Mucosa of stomach (tissue), 1 donor: Measurements from ENCODE around the gene KMT2C.
"Not testable (repeated sequence)": the region's sequence is repeated elsewhere in the genome, so short reads cannot be mapped to it uniquely, and the experiment has no call there.

Experiments used
- H3K27me3 ChIP-seq: one replicate; pipeline ENCODE4 v1.7.0; 2013; ENCODE audit warnings: mild to moderate bottlenecking, low read length; ENCODE audit not compliant: control insufficient read depth, insufficient read depth
- H3K36me3 ChIP-seq: one replicate; pipeline ENCODE4 v1.7.0; 2013; ENCODE audit warnings: low read length; ENCODE audit not compliant: control insufficient read depth, insufficient read depth
- H3K4me1 ChIP-seq: one replicate; pipeline ENCODE4 v1.7.0; 2013; ENCODE audit warnings: mild to moderate bottlenecking, low read length; ENCODE audit not compliant: control insufficient read depth, insufficient read depth
- H3K4me3 ChIP-seq: one replicate; pipeline ENCODE4 v1.7.0; 2013; ENCODE audit warnings: low read length
- H3K9ac ChIP-seq: one replicate; pipeline ENCODE4 v1.7.0; 2013; ENCODE audit warnings: mild to moderate bottlenecking, low read length, moderate library complexity
- H3K9me3 ChIP-seq: one replicate; pipeline ENCODE4 v1.7.0; 2013; ENCODE audit warnings: mild to moderate bottlenecking, low read length, moderate library complexity; ENCODE audit not compliant: control insufficient read depth
- donor health status: Pancreatic carcinoma.

The KMT2C gene

DNA sequence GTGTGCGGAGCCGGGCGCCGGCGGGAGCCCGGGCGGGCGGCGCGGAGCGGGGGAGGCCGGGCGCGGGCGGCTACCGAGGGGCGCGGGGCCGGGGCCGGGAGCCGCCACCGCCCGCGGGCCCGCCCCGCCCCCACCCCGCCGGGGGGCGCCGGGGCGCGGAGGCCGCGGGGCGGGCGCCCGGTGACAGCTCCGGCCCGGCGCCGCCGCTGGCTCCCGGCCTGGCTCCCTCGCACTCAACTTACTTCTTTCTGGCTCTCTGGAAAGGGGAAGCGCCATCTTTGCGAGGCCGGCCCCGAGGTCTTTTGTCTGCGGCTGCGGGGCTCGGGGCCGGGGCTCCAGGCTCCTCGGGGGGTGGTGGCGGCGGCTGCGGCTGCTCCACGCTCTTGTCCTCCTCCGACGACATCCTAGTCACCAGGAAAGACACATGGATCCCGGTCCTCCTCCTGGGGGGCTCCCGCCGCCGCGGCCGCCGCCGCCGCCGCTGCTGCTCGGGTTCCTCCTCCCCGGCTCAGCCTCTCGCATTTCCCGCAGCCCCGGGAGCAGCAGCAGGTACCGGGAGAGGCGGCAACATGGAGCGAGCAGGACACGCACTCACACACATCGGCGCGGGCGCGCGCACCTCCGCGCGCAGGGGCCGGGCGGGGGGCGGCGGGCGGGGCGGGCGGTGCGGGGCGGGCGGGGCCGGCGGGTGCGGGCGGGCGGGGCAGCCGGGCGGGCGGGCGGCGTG lies at the start of gene KMT2C:
TSS of gene KMT2C (minus strand) at position 620 of the 727 bp plus-strand sequence. CDS start at position 403, 217 bp downstream.
- Histone ChIP-seq H3K27me3 (no peaks in the 10 kb centered on the region), H3K36me3 (no peaks in the 10 kb centered on the region), H3K9me3 (no peaks in the 10 kb centered on the region), H3K4me1 (peaks cover 6% of the 10 kb centered on the region), H3K9ac (peak within 1 kb of the TSS; percentile 71), H3K4me3 (peak within 1 kb of the TSS; percentile 57)

GRCh38 chr7:152481082-152481481 lies 45.3 kb upstream of the KMT2C start:
- no peak overlapping the region for H3K9ac ChIP-seq
- H3K4me1 ChIP-seq = peaks cover 13% of the 10 kb centered on the region
- no peaks in the 10 kb centered on the region for H3K9me3 ChIP-seq
- H3K27me3 ChIP-seq = no peaks in the 10 kb centered on the region
- no peaks in the 10 kb centered on the region for H3K36me3 ChIP-seq
- H3K4me3 ChIP-seq = no peak overlapping the region

GRCh38 chr7:152480664-152481063 lies 44.9 kb upstream of the KMT2C start:
- no peak overlapping the region for H3K9ac ChIP-seq
- no peak overlapping the region for H3K4me3 ChIP-seq
- H3K36me3 ChIP-seq = no peaks in the 10 kb centered on the region

GRCh38 chr7:152479595-152479994 lies 43.8 kb upstream of the KMT2C start:
- Histone ChIP-seq H3K4me1 (peaks cover 13% of the 10 kb centered on the region), H3K9me3 (no peaks in the 10 kb centered on the region), H3K27me3 (no peaks in the 10 kb centered on the region), H3K9ac (no peak overlapping the region), H3K36me3 (no peaks in the 10 kb centered on the region), H3K4me3 (no peak overlapping the region)

More at GRCh38 chr7:152480664-152481063, 44.9 kb upstream of the KMT2C start:
- Histone ChIP-seq H3K27me3 (no peaks in the 10 kb centered on the region), H3K4me1 (peaks cover 13% of the 10 kb centered on the region), H3K9me3 (no peaks in the 10 kb centered on the region)

DNA sequence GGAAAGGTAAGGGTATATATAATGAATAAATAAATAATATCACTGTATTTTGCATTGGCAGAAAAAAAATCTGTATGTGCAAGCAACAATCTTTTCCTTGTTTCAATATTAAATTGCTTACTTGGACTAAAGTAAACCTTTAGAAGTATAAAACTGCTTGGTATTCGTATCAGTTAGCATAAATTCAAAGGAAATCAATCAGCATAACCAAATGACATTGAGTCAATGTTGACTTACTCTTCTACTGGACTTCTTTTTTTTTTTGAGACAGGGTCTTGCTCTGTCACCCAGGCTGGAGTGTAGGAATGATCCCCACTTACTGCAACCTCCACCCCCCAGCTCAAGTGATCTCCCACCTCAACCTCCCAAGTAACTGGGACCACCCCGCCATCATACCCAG lies 42.3 kb upstream of the KMT2C start:
- H3K36me3 ChIP-seq = no peaks in the 10 kb centered on the region
- no peak overlapping the region for H3K4me3 ChIP-seq
- H3K9me3 ChIP-seq = no peaks in the 10 kb centered on the region
- H3K27me3 ChIP-seq = no peaks in the 10 kb centered on the region
- peaks cover 13% of the 10 kb centered on the region for H3K4me1 ChIP-seq
- H3K9ac ChIP-seq = no peak overlapping the region

DNA sequence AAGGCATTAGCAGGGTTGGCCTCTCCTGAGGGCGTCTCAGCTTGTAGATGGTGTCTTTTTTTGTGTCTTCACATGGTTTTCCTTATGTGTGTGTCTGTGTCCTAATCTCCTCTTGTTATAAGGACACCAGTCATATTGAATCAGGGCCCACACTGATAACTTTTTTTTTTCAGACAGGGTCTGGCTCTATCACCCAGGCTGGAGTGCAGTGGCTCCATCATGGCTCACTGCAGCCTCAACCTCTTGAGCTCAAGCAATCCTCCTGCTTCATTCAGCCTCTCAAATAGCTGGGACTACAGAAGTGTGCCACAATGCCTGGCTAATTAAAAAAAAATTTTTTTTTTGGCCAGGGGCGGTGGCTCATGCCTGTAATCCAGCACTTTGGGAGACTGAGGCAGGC lies 41.3 kb upstream of the KMT2C start:
- Histone ChIP-seq H3K9ac (no peak overlapping the region), H3K4me3 (no peak overlapping the region), H3K9me3 (no peaks in the 10 kb centered on the region), H3K27me3 (no peaks in the 10 kb centered on the region), H3K4me1 (peaks cover 13% of the 10 kb centered on the region), H3K36me3 (no peaks in the 10 kb centered on the region)

- H3K9me3 ChIP-seq = no peaks in the 10 kb centered on the region
Observed at GRCh38 chr7:152476551-152476950, 40.7 kb upstream of the KMT2C start.

GRCh38 chr7:152471023-152471620 lies 35.3 kb upstream of the KMT2C start:
- H3K9me3 ChIP-seq, H3K27me3 ChIP-seq, H3K36me3 ChIP-seq, H3K4me3 ChIP-seq, H3K9ac ChIP-seq, H3K4me1 ChIP-seq: not testable (repeated sequence)

More at GRCh38 chr7:152476551-152476950, 40.7 kb upstream of the KMT2C start:
- Histone ChIP-seq H3K4me1 (peaks cover 12% of the 10 kb centered on the region), H3K36me3 (no peaks in the 10 kb centered on the region), H3K9ac (no peak overlapping the region), H3K4me3 (no peak overlapping the region), H3K27me3 (no peaks in the 10 kb centered on the region)

GRCh38 chr7:152470251-152471022 lies 34.6 kb upstream of the KMT2C start:
- not testable (repeated sequence) for H3K9me3 ChIP-seq, H3K36me3 ChIP-seq, H3K4me3 ChIP-seq, H3K27me3 ChIP-seq, H3K4me1 ChIP-seq, H3K9ac ChIP-seq

DNA sequence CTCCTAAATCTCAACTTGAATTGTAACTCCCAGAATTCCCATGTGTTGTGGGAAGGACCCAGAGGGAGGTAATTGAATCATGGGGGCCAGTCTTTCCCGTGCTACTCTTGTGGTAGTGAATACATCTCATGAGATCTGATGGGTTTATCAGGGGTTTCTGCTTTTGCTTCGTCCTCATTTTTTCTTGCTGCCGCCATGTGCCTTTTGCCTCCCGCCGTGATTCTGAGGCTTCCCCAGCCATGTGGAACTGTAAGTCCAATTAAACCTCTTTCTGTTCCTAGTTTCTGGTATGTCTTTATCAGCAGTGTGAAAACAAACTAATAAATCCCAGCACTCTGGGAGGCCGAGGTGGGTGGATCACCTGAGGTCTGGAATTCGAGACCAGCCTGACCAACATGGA lies 33.8 kb upstream of the KMT2C start:
- not testable (repeated sequence) for H3K27me3 ChIP-seq, H3K36me3 ChIP-seq, H3K9me3 ChIP-seq, H3K9ac ChIP-seq, H3K4me1 ChIP-seq, H3K4me3 ChIP-seq

DNA sequence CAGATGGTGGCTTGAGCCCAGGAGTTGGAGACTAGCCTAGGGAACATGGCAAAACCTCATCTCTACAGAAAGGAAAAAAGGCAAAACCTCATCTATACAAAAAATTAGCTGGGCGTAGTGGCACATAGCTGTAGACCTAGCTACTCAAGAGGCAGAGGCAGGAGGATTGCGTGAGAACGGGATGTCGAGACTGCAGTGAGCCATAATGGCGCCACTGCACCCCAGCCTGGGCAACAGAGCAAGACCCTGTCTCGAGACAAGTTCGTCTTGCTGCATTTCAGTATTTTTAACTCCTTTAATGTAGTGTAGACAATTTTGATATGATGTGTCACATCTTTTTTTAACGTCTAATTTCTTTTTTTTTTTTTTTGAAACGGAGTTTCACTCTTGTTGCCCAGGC lies 31.4 kb upstream of the KMT2C start:
- H3K4me1 ChIP-seq = peaks cover 6% of the 10 kb centered on the region
- H3K36me3 ChIP-seq = no peaks in the 10 kb centered on the region
- no peaks in the 10 kb centered on the region for H3K9me3 ChIP-seq
- no peak overlapping the region for H3K9ac ChIP-seq
- H3K4me3 ChIP-seq = no peak overlapping the region
- H3K27me3 ChIP-seq = no peaks in the 10 kb centered on the region

DNA sequence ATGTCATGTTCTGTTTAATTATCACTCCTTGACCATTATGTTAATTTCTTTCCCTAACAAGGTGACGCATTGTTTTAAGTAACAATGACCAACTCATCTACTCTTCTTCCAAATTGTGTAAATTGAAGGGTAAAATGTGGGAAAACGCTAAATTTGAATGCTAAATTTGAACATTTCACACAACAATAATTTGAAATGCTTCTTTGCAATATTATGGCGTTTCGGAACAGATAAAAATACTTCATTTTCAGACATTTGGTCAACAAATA lies 29.2 kb upstream of the KMT2C start:
- peak overlapping the region; percentile 65 for H3K4me3 ChIP-seq
- no peaks in the 10 kb centered on the region for H3K4me1 ChIP-seq
- H3K9ac ChIP-seq = peak overlapping the region; percentile 97
- H3K36me3 ChIP-seq = no peaks in the 10 kb centered on the region
- H3K27me3 ChIP-seq = no peaks in the 10 kb centered on the region
- no peaks in the 10 kb centered on the region for H3K9me3 ChIP-seq
